Ectodermal cell (in vitro differentiated cells): ENCODE measurements around the gene TMEM170A.
A peak's percentile ranks its signal among the peaks of the same experiment; 100 is the strongest.
"Not testable (repeated sequence)": the region's sequence is repeated elsewhere in the genome, so short reads cannot be mapped to it uniquely, and the experiment has no call there.

ENCODE experiments used
- H3K27ac ChIP-seq: 2 replicates; pipeline ENCODE4 v1.7.0; 2013; ENCODE audit warnings: mild to moderate bottlenecking, low read depth, low read length; ENCODE audit not compliant: insufficient read depth, poor library complexity, severe bottlenecking
- H3K27me3 ChIP-seq: 2 replicates; pipeline ENCODE4 v1.7.0; 2013; ENCODE audit warnings: mild to moderate bottlenecking, low read length; ENCODE audit not compliant: insufficient read depth, control insufficient read depth, poor library complexity, severe bottlenecking
- H3K36me3 ChIP-seq: one replicate; pipeline ENCODE4 v1.7.0; 2013; ENCODE audit warnings: low read length; ENCODE audit not compliant: control insufficient read depth, insufficient read depth
- H3K4me1 ChIP-seq: one replicate; pipeline ENCODE4 v1.7.0; 2013; ENCODE audit warnings: low read length; ENCODE audit not compliant: control insufficient read depth, insufficient read depth
- H3K4me3 ChIP-seq: 2 replicates; pipeline ENCODE4 v1.7.0; 2013; ENCODE audit warnings: low read depth, low read length, control low read depth; ENCODE audit not compliant: insufficient read depth
- H3K9me3 ChIP-seq: 2 replicates; pipeline ENCODE4 v1.7.0; 2013; ENCODE audit warnings: mild to moderate bottlenecking, low read length, moderate library complexity; ENCODE audit not compliant: control insufficient read depth
- WGBS, 2 experiments: methylation state at CpG; one replicate each; pipeline ENCODE4 v1.1.7; 2013; ENCODE audit warnings: missing lambda C conversion rate in 2 of 2; 5-methylcytosine and 5-hydroxymethylcytosine counted together

The TMEM170A gene

GRCh38 chr16:75471723-75472633 is 7.5 kb upstream of the TMEM170A start:
- H3K4me3 ChIP-seq = no peak overlapping the region
- H3K27me3 ChIP-seq = no peaks in the 10 kb centered on the region
- H3K36me3 ChIP-seq = no peaks in the 10 kb centered on the region
- WGBS, 2 experiments = 27 to 28% methylated on average over 9 of the region's 10 CpGs
- no peak overlapping the region for H3K27ac ChIP-seq
- H3K9me3 ChIP-seq = no peaks in the 10 kb centered on the region
- H3K4me1 ChIP-seq = no peaks in the 10 kb centered on the region

GRCh38 chr16:75466760-75467159 is 2.3 kb upstream of the TMEM170A start:
- Histone ChIP-seq H3K27ac (no peak overlapping the region), H3K4me3 (no peak overlapping the region), H3K27me3 (peaks cover 4% of the 10 kb centered on the region), H3K36me3 (no peaks in the 10 kb centered on the region), H3K4me1 (no peaks in the 10 kb centered on the region), H3K9me3 (no peaks in the 10 kb centered on the region)
- 85% methylated on average over 2 of the region's 2 CpGs for WGBS, 2 experiments

GRCh38 chr16:75463389-75464121 is 934 bp downstream of the TMEM170A start:
- H3K36me3 ChIP-seq, H3K9me3 ChIP-seq, H3K27me3 ChIP-seq: not testable (repeated sequence)
- peak overlapping the region; percentile 85 for H3K4me3 ChIP-seq
- H3K27ac ChIP-seq = peak overlapping the region; percentile 53
- 4 to 5% methylated on average over 38 to 39 of the region's 39 CpGs for WGBS, 2 experiments
- peaks cover 18% of the 10 kb centered on the region for H3K4me1 ChIP-seq

- Histone ChIP-seq H3K27ac (no peak overlapping the region), H3K27me3 (peaks cover 4% of the 10 kb centered on the region), H3K36me3 (no peaks in the 10 kb centered on the region), H3K4me1 (peaks cover 22% of the 10 kb centered on the region), H3K9me3 (no peaks in the 10 kb centered on the region), H3K4me3 (peak overlapping the region; percentile 85)
- 91 to 94% methylated on average over 2 of the region's 2 CpGs for WGBS, 2 experiments
These were observed 1.7 kb downstream of the TMEM170A start for GRCh38 chr16:75462806-75463205.

GRCh38 chr16:75461575-75461974 is 2.9 kb downstream of the TMEM170A start:
- no peaks in the 10 kb centered on the region for H3K36me3 ChIP-seq

GRCh38 chr16:75460446-75460845 is 4.0 kb downstream of the TMEM170A start:
- 0% methylated on average over 1 of the region's 1 CpG for WGBS, 2 experiments
- peaks cover 4% of the 10 kb centered on the region for H3K27me3 ChIP-seq
- H3K4me1 ChIP-seq = peaks cover 42% of the 10 kb centered on the region
- H3K36me3 ChIP-seq = no peaks in the 10 kb centered on the region
- peak overlapping the region; percentile 1 for H3K27ac ChIP-seq
- H3K9me3 ChIP-seq = no peaks in the 10 kb centered on the region
- H3K4me3 ChIP-seq = no peak overlapping the region

More at GRCh38 chr16:75461575-75461974, 2.9 kb downstream of the TMEM170A start:
- no peak overlapping the region for H3K27ac ChIP-seq
- no peak overlapping the region for H3K4me3 ChIP-seq
- peaks cover 4% of the 10 kb centered on the region for H3K27me3 ChIP-seq
- peaks cover 35% of the 10 kb centered on the region for H3K4me1 ChIP-seq
- WGBS, 2 experiments = 93 to 96% methylated on average over 2 of the region's 2 CpGs
- no peaks in the 10 kb centered on the region for H3K9me3 ChIP-seq

GRCh38 chr16:75459691-75460090 is 4.8 kb downstream of the TMEM170A start:
- H3K4me3 ChIP-seq = no peak overlapping the region
- no peaks in the 10 kb centered on the region for H3K9me3 ChIP-seq
- peaks cover 44% of the 10 kb centered on the region for H3K4me1 ChIP-seq
- WGBS, 2 experiments = 93% methylated on average over 4 of the region's 4 CpGs
- no peak overlapping the region for H3K27ac ChIP-seq
- H3K27me3 ChIP-seq = peaks cover 4% of the 10 kb centered on the region
- no peaks in the 10 kb centered on the region for H3K36me3 ChIP-seq

GRCh38 chr16:75458439-75458838 is 6.0 kb downstream of the TMEM170A start:
- Histone ChIP-seq H3K27ac (no peak overlapping the region), H3K9me3 (no peaks in the 10 kb centered on the region), H3K4me1 (peaks cover 54% of the 10 kb centered on the region), H3K36me3 (no peaks in the 10 kb centered on the region), H3K27me3 (peaks cover 4% of the 10 kb centered on the region), H3K4me3 (no peak overlapping the region)
- WGBS, 2 experiments = 91 to 94% methylated on average over 2 of the region's 2 CpGs

GRCh38 chr16:75458029-75458428 is 6.5 kb downstream of the TMEM170A start:
- H3K27me3 ChIP-seq = peaks cover 4% of the 10 kb centered on the region
- H3K36me3 ChIP-seq = no peaks in the 10 kb centered on the region
- H3K9me3 ChIP-seq = no peaks in the 10 kb centered on the region
- 96 to 98% methylated on average over 4 of the region's 4 CpGs for WGBS, 2 experiments
- no peak overlapping the region for H3K27ac ChIP-seq
- H3K4me1 ChIP-seq = peaks cover 58% of the 10 kb centered on the region
- no peak overlapping the region for H3K4me3 ChIP-seq

- Histone ChIP-seq H3K4me1 (peaks cover 59% of the 10 kb centered on the region), H3K27me3 (no peaks in the 10 kb centered on the region), H3K4me3 (no peak overlapping the region), H3K36me3 (no peaks in the 10 kb centered on the region), H3K9me3 (no peaks in the 10 kb centered on the region), H3K27ac (no peak overlapping the region)
- 70 to 83% methylated on average over 4 of the region's 5 CpGs for WGBS, 2 experiments
These were observed 6.9 kb downstream of the TMEM170A start for GRCh38 chr16:75457485-75458021.
